Measurements from ENCODE around the gene SMTN.
A peak's percentile ranks its signal among the peaks of the same experiment; 100 is the strongest.
"Not testable (repeated sequence)": the region's sequence is repeated elsewhere in the genome, so short reads cannot be mapped to it uniquely, and the experiment has no call there.

SMTN gene

GRCh38 chr22:31073545-31074145 lies 7.5 kb upstream of the SMTN start:
- not testable (repeated sequence) for DNase-seq

GRCh38 chr22:31075961-31076360 lies 5.2 kb upstream of the SMTN start:
- DNase-seq: no peak

- DNase-seq: no peak
These were observed 3.4 kb upstream of the SMTN start for GRCh38 chr22:31077681-31078080.

- not testable (repeated sequence) for DNase-seq
These were observed 2.7 kb upstream of the SMTN start for GRCh38 chr22:31078389-31078788.

GRCh38 chr22:31079095-31079642 lies 1.9 kb upstream of the SMTN start:
- no peak for DNase-seq

GRCh38 chr22:31080164-31080847 lies 812 bp upstream of the SMTN start:
- DNase-seq: no peak

GRCh38 chr22:31081963-31082605 lies 966 bp downstream of the SMTN start:
- no peak for DNase-seq

GRCh38 chr22:31082606-31083376 lies 1.7 kb downstream of the SMTN start:
- DNase-seq: no peak

GRCh38 chr22:31083377-31083768 lies 2.3 kb downstream of the SMTN start:
- peak; percentile 14 for DNase-seq

- DNase-seq: peak; percentile 59
These were observed 3.0 kb downstream of the SMTN start for GRCh38 chr22:31083923-31084810.

- peak; percentile 59 for DNase-seq
These were observed 3.8 kb downstream of the SMTN start for GRCh38 chr22:31084811-31085492.

GRCh38 chr22:31085493-31085824 lies 4.3 kb downstream of the SMTN start:
- no peak for DNase-seq

- no peak for DNase-seq
These were observed 4.8 kb downstream of the SMTN start for GRCh38 chr22:31085928-31086327.

GRCh38 chr22:31086703-31087330 lies 5.7 kb downstream of the SMTN start:
- DNase-seq: no peak

GRCh38 chr22:31087744-31088215 lies 6.7 kb downstream of the SMTN start:
- DNase-seq: no peak

- no peak for DNase-seq
These were observed 7.3 kb downstream of the SMTN start for GRCh38 chr22:31088233-31088986.

- peak; percentile 34 for DNase-seq
These were observed 8.3 kb downstream of the SMTN start for GRCh38 chr22:31089160-31090100.

- no peak for DNase-seq
These were observed 9.3 kb downstream of the SMTN start for GRCh38 chr22:31090217-31091085.

Data from NCI-H526 treated with DMSO at 0.1 percent for 48 hours (cell line).